GM23338 (cell line): ENCODE results near the gene GRK5.

ENCODE experiments used
- CREB1 ChIP-seq: fragments of 250-450 bp; sonication (Bioruptor Pico); IDR thresholded peaks from 2 replicates; pipeline ENCODE4 v1.5.0; 2020; ENCODE audit warnings: low read depth, mild to moderate bottlenecking, moderate library complexity
- CTCF ChIP-seq, 2 experiments: fragments of 200-600 bp in 1 of 2; sonication (generic) in 1 of 2; conservative IDR thresholded peaks; 2 replicates each; pipeline versions ENCODE4 v1.5.1 to v1.6.1; 2016 to 2017; ENCODE audit warnings: antibody characterized with exemption in 2 of 2, low read depth in 2 of 2, mild to moderate bottlenecking in 2 of 2, moderate library complexity in 1 of 2
- ETS1 ChIP-seq: IDR thresholded peaks from 2 replicates; pipeline ENCODE4 v1.6.1; 2016; ENCODE audit warnings: antibody characterized with exemption
- EZH2 ChIP-seq: fragments of 200-600 bp; sonication (generic); IDR thresholded peaks from one replicate; pipeline ENCODE4 v1.8.0; 2017; ENCODE audit warnings: antibody characterized with exemption, mild to moderate bottlenecking, low read depth; ENCODE audit not compliant: unreplicated experiment
- EZH2phosphoT487 ChIP-seq: fragments of 200-600 bp; sonication (generic); IDR thresholded peaks from one replicate; pipeline ENCODE4 v1.8.1; 2018; ENCODE audit warnings: antibody characterized with exemption; ENCODE audit not compliant: unreplicated experiment
- JUNB ChIP-seq: IDR thresholded peaks from one replicate; pipeline ENCODE4 v1.6.1; 2016; ENCODE audit warnings: antibody characterized with exemption; ENCODE audit not compliant: unreplicated experiment
- NANOG ChIP-seq: IDR thresholded peaks from 2 replicates; pipeline ENCODE4 v1.6.1; 2016; ENCODE audit warnings: antibody characterized with exemption, borderline replicate concordance
- POLR2AphosphoS5 ChIP-seq: IDR thresholded peaks from 2 replicates; pipeline ENCODE4 v1.6.1; 2016; ENCODE audit warnings: antibody characterized with exemption, low read depth
- REST ChIP-seq: IDR thresholded peaks from one replicate; pipeline ENCODE4 v1.6.1; 2018; ENCODE audit warnings: antibody characterized with exemption; ENCODE audit not compliant: unreplicated experiment
- STAT1 ChIP-seq: IDR thresholded peaks from one replicate; pipeline ENCODE4 v1.6.1; 2016; ENCODE audit warnings: antibody characterized with exemption; ENCODE audit not compliant: unreplicated experiment
- ZNF114 ChIP-seq: fragments of 250-450 bp; sonication (Bioruptor Pico); IDR thresholded peaks from 2 replicates; pipeline ENCODE4 v1.5.0; 2020; ENCODE audit warnings: mild to moderate bottlenecking, moderate library complexity
- ZNF331 ChIP-seq: fragments of 250-450 bp; sonication (Bioruptor Pico); IDR thresholded peaks from 2 replicates; pipeline ENCODE4 v1.5.0; 2020; ENCODE audit warnings: low read depth, mild to moderate bottlenecking, moderate library complexity
- ZNF462 ChIP-seq: fragments of 250-450 bp; sonication (Bioruptor Pico); IDR thresholded peaks from 2 replicates; pipeline ENCODE4 v1.5.0; 2020; ENCODE audit warnings: mild to moderate bottlenecking, moderate library complexity

- TF ChIP-seq REST, result no peak
- TF ChIP-seq CTCF (conservative IDR thresholded peaks at IDR 0.05; ENCODE audit: low read depth in 2 of 2), result no peak
- TF ChIP-seq POLR2AphosphoS5, result no peak
- no peak for TF ChIP-seq EZH2phosphoT487
- no peak for TF ChIP-seq CREB1 (CRISPR knock-in tag)
- TF ChIP-seq EZH2, result no peak
- TF ChIP-seq JUNB, result no peak
- no peak for TF ChIP-seq ETS1
- no peak for TF ChIP-seq STAT1
- no peak for TF ChIP-seq ZNF462 (CRISPR knock-in tag)
- TF ChIP-seq NANOG, result no peak
- TF ChIP-seq ZNF114 (CRISPR knock-in tag), result no peak
- no peak for TF ChIP-seq ZNF331 (CRISPR knock-in tag)
Observed at GRCh38 chr10:119461923-119462322, 254.6 kb downstream of the GRK5 start.
